ENCODE data around the gene IFIT1B.

IFIT1B gene

DNA sequence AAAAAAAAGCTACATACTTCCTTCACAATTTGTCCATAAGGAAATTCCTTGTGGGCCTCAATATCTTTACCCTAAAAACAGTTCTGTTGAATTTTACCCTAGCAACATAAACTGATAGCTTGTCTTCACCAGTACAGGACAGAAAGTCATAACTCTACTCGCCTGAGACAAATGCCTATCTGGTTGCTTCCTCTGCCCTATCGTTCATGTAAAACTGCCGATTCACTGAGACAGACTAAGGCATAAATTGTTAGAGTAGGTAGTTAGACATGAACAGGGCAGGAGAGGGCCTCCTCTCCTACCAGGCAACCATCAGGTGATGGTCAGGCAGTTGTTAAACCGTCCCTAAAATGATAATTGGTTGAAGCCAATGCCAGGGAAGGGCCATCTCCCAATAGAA, 25.1 kb upstream of the IFIT1B start:
- in situ Hi-C loops (cut with HindIII; ENCODE audit: low pct_unique_long_range_greater_than_20kb, low sequenced_read_pairs): no loop called here
- no peak for DNase-seq (ENCODE audit: low read depth in 1 of 2, low spot score in 1 of 2)
- no peak for TF ChIP-seq JUND (IDR thresholded peaks at IDR 0.05; ENCODE audit: low read depth)

DNA sequence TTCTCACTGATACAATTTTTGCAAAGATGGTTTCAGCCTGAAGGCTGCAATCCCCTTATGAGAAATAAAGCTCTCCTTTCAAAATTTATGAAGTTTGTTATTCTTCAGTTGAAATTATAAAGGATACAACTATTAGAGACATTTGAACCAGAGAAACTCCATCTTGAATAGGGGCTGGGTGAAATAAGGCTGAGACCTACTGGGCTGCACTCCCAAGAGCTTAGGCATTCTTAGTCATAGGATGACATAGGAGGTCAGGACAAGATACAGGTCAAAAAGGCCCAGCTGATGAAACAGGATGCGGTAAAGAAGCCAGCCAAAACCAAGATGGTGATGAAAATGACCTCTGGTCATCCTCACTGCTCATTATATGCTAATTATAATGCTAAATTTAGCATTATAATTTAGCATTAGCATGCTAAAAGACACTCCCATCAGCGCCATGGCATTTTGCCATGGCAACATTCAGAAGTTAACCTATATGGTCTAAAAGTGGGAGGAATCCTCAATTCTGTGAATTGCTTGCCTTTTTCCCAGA, 22.4 kb upstream of the IFIT1B start:
- DNase-seq (ENCODE audit: low read depth in 1 of 2, low spot score in 1 of 2): no peak
- in situ Hi-C loops (cut with HindIII; ENCODE audit: low pct_unique_long_range_greater_than_20kb, low sequenced_read_pairs): no loop called here
- no peak for TF ChIP-seq JUND (IDR thresholded peaks at IDR 0.05; ENCODE audit: low read depth)

DNA sequence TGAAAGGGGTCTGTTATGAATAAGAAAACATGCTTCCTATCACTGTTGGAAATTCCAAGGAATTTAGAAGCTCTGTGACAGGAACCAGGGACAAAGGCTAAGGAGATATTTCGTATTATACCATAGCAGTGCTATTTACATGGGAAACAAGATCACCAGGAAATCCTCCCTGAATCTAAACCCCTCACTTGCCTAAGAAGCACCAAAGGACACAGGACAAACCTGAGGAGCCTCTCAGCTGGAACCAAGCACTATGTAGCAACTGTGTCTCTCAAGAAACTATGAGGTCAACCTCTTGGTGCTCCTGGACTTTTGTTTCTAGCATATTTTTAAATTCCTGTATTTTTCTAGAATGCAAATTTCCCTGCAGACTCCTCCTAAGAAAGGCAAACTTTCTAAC, 20.8 kb upstream of the IFIT1B start:
- in situ Hi-C loops (cut with HindIII; ENCODE audit: low pct_unique_long_range_greater_than_20kb, low sequenced_read_pairs): no loop called here
- DNase-seq (ENCODE audit: low read depth in 1 of 2, low spot score in 1 of 2): no peak
- TF ChIP-seq JUND (IDR thresholded peaks at IDR 0.05; ENCODE audit: low read depth): no peak

DNA sequence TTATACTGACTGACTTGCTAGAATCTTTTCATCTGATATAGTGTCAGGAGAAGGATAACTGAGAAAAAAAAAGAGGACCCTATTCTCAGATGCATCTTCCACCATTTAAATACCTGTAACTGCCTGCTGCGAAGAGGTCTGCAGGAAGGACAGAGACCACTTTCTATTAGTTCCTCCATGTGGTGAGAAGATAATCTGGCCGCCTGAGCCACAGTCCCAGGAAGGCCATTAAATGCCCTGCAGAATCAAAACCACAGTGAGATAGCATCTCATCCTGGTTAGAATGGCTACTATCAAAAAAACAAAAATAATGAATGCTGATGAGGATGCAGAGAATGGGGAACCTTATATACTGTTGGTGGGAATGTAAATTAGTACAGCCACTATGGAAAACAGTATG, 19.9 kb upstream of the IFIT1B start:
- DNase-seq (ENCODE audit: low read depth in 1 of 2, low spot score in 1 of 2): no peak
- TF ChIP-seq JUND (IDR thresholded peaks at IDR 0.05; ENCODE audit: low read depth): no peak
- in situ Hi-C loops (cut with HindIII; ENCODE audit: low pct_unique_long_range_greater_than_20kb, low sequenced_read_pairs): no loop called here

DNA sequence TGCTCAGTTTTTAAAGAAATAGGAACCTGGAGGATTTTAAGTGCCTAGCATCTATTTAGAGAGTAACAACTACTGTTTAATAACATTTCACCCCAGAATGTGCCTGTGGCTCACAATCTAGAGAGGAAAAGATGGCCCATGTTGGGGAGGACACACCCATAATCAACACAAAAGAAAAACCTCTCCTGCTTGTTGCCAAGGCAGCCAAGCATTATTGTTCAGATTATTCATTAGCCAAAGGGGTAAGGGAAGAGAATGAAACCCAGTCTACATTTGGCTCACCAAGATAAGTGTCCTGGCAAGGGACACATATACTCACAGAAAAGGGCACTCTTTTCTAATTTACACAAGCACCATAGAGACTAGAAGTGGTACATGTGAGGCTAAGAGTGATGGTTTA, 17.7 kb upstream of the IFIT1B start:
- in situ Hi-C loops (cut with HindIII; ENCODE audit: low pct_unique_long_range_greater_than_20kb, low sequenced_read_pairs): no loop called here
- DNase-seq (ENCODE audit: low read depth in 1 of 2, low spot score in 1 of 2): no peak
- TF ChIP-seq JUND (IDR thresholded peaks at IDR 0.05; ENCODE audit: low read depth): no peak

DNA sequence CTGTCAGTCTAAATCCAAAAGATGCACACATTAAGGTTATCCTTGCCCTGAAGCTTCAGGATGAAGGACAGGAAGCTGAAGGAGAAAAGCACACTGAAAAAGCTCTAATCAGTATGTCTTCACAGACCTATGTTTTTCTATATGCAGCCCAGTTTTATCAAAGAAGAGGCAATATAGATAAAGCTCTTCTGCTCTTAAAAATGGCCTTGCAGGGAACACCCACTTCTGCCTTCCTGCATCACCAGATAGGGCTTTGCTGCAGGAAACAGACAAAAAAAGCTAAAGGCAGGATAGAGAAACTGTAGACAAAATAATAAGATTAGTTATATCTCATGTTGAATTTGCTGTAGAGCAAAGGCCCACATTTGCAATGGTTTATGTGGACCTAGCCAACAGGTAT, 14.9 kb upstream of the IFIT1B start:
- no peak for TF ChIP-seq JUND (IDR thresholded peaks at IDR 0.05; ENCODE audit: low read depth)
- no peak for DNase-seq (ENCODE audit: low read depth in 1 of 2, low spot score in 1 of 2)
- in situ Hi-C loops (cut with HindIII; ENCODE audit: low pct_unique_long_range_greater_than_20kb, low sequenced_read_pairs): no loop called here

DNA sequence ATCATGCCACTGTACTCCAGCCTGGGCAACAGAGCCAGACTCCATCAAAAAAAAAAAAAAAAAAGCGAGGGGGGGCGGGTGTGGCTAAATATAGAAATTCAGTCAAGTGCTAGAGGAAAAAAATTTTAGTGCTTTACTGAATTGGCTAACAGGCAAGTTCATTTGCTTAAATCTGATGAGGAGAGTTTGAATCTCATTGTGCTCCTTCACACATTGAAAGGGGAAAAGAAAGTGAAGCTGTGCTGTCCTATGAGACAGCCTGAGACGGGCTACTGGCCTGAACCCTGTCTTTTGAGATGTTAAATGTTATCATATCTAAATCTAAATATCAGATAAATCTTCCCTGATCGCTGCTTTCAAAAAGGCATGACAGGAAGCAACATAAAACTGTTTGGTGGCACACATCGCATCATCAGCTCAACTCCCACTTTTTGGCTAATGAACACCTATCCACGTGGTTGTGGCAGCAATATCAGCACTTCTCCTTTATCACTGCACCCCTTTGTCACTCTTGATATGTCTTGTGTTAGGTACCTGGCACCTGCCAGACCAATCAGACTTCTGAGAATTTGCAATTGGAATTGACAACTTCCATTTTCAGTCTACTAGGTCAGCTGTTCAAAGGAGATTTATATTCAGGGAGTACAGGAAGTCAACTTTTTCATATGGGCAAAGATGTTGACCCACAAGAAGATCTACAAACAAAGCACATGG, 14.0 kb upstream of the IFIT1B start:
- DNase-seq (ENCODE audit: low read depth in 1 of 2, low spot score in 1 of 2): no peak
- TF ChIP-seq JUND (IDR thresholded peaks at IDR 0.05; ENCODE audit: low read depth): no peak
- in situ Hi-C loops (cut with HindIII; ENCODE audit: low pct_unique_long_range_greater_than_20kb, low sequenced_read_pairs): no loop called here

DNA sequence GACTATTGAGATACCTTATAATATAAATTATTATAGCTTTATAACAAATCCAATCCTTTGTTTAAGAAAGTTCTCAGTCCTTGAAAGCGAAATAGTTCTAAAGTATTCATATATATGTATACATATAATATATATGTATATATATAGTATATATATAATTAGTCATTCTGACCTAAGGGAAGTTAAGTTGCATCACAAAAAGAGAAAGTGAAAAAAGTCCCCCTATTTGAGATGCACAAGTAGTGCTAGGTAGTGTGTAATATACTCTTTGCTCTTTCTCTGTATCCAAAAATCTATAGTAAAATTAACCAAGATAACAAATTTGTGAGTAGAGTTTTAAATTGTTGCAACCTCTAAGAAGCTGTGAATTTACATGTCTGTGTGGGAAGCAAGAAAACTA, 13.3 kb upstream of the IFIT1B start:
- in situ Hi-C loops (cut with HindIII; ENCODE audit: low pct_unique_long_range_greater_than_20kb, low sequenced_read_pairs): no loop called here
- no peak for TF ChIP-seq JUND (IDR thresholded peaks at IDR 0.05; ENCODE audit: low read depth)
- DNase-seq (ENCODE audit: low read depth in 1 of 2, low spot score in 1 of 2): no peak

DNA sequence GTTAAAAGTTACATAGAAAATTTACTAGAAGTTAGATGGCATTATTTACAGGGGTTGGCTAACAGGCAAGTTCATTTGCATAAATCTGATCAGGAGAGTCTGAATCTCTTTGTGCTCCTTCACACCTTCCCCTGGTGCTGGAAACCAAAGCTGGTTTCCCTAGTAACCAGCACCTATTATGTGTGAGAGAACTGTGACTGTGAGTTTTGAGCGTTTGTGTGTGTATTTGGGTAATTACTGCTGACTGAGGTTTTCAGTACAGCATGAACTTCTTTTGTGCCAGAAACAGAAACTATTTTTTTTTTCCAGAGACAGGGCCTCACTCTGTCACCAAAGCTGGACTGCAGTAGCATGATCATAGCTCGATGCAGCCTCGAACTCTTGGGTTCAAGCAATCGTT, 10.3 kb upstream of the IFIT1B start:
- no peak for DNase-seq (ENCODE audit: low read depth in 1 of 2, low spot score in 1 of 2)
- in situ Hi-C loops (cut with HindIII; ENCODE audit: low pct_unique_long_range_greater_than_20kb, low sequenced_read_pairs): no loop called here

DNA sequence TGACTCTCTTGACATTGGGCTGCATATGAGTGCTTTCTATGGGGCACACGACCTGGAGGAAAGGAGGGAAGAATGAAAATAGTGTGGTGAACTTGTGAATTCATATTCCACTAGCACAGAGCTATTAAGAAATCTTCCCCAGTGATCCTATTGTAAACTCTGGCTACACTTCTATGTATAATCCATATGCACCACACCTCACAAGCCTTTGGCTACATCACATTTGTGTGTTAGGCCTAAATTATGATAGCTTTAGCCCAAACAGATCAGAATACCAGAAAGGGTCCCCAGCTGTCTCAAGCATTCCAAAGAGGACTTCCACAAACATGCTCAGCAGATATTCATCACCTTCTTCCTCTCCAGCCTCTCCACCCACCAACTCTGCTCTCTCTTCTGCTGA, 9.7 kb upstream of the IFIT1B start:
- DNase-seq (ENCODE audit: low read depth in 1 of 2, low spot score in 1 of 2): no peak
- no peak for TF ChIP-seq JUND (IDR thresholded peaks at IDR 0.05; ENCODE audit: low read depth)
- in situ Hi-C loops (cut with HindIII; ENCODE audit: low pct_unique_long_range_greater_than_20kb, low sequenced_read_pairs): no loop called here

More for the DNA sequence above, 10.3 kb upstream of the IFIT1B start:
- TF ChIP-seq JUND (IDR thresholded peaks at IDR 0.05; ENCODE audit: low read depth): no peak

DNA sequence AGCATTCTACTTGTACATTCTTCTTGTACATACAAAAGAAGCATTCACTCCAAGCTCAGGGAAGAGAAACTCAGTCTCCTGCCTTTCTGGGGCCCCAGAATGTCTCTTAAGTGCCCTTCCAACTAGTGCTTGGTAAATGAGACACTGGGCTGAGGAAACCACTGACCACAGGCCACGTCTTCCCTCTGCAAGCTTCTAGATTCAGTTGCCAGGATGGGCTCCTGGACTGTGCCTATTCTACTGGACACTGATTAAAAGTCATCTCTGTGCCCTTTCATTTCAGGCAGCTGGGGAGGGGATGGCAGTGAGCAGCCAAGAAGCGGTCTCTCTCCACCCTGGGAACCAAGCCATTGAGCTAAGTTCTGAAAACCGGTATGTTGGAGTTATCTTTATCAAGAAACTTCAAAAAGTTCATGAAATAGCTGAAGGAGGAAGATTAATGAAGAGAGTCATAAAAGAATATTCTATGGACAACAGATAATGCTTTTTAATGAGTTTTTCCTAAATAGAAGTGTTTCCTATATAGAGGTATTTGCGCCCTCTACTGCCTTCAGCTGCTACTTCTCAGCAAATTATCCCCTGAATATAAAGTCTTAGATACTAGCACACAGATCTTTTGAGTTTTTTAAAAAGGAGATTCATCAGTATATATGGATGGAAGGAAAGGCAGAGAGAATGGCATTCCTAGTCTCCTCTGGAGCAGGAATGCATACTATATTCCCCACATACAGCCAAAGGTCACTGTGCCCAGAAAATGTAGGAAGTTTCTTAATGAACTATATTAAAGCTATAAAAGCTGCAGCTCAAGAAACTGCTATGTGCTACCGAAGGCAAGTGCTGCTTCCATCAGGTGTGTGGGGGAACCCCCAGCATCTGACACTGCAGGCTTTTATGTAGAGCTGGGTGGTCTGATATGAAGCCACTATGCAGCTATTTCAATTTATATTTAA, 8.4 kb upstream of the IFIT1B start:
- peak; percentile 29 to 53 for DNase-seq (ENCODE audit: low read depth in 1 of 2, low spot score in 1 of 2)
- in situ Hi-C loops (cut with HindIII; ENCODE audit: low pct_unique_long_range_greater_than_20kb, low sequenced_read_pairs): no loop called here
- no peak for TF ChIP-seq JUND (IDR thresholded peaks at IDR 0.05; ENCODE audit: low read depth)

DNA sequence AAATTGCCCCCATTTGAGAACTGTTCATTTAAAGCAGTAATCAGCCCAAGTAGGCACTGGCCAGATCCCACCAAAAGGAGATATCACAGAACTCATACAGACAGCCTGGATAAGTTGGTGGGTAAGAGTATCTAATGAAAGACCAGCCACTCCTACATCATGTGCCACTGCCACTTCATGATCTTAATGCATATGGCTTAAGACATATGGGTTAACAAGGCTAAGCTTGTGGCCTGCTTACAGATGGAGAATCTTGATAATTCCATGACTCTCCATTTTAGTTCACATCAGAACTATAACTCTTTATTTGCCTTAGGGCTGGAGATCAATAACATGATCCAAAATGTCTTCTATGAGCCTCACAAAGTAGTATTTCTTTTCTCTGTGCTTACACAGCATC, 6.8 kb upstream of the IFIT1B start:
- TF ChIP-seq JUND (IDR thresholded peaks at IDR 0.05; ENCODE audit: low read depth): no peak
- in situ Hi-C loops (cut with HindIII; ENCODE audit: low pct_unique_long_range_greater_than_20kb, low sequenced_read_pairs): no loop called here
- no peak for DNase-seq (ENCODE audit: low read depth in 1 of 2, low spot score in 1 of 2)

DNA sequence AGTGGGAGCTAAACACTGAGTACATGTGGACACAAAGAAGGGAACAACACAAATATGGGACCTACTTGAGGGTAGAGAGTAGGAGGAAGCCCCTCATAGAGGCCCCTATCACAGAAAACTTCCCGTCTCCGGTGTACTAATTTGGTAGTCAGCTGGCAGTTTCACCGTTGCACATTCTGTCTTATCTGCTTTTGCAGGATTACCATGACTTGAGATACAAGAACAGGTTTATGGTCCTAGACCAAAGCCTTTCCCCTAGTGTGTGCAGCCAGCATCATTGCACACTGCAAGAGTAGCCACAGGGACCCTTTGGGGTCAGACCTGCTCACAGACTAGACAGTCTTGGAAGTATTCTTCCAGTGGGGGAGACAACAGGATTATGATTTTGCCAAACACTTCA, 5.9 kb upstream of the IFIT1B start:
- in situ Hi-C loops (cut with HindIII; ENCODE audit: low pct_unique_long_range_greater_than_20kb, low sequenced_read_pairs): no loop called here
- no peak for TF ChIP-seq JUND (IDR thresholded peaks at IDR 0.05; ENCODE audit: low read depth)
- no peak for DNase-seq (ENCODE audit: low read depth in 1 of 2, low spot score in 1 of 2)

All from T47D (cell line).